GM21528 (cell line): ENCODE measurements around the gene FOS.
A peak's percentile ranks its signal among the peaks of the same experiment; 100 is the strongest.
"Not testable (repeated sequence)": the region's sequence is repeated elsewhere in the genome, so short reads cannot be mapped to it uniquely, and the experiment has no call there.

Experiments
- ATAC-seq: cut with Tn5 transposase; IDR thresholded peaks from one replicate; pipeline ENCODE4 v1.9.1; 2021; ENCODE audit warnings: mild to moderate bottlenecking, moderate library complexity; ENCODE audit not compliant: unreplicated experiment, low FRiP score

Gene FOS

GRCh38 chr14:75292101-75292563 lies 13.5 kb downstream of the FOS start:
- ATAC-seq = no peak

GRCh38 chr14:75292886-75293285 lies 14.3 kb downstream of the FOS start:
- ATAC-seq = no peak

GRCh38 chr14:75293920-75294648 lies 15.5 kb downstream of the FOS start:
- peak; percentile 85 for ATAC-seq

- no peak for ATAC-seq
These were observed 16.0 kb downstream of the FOS start for GRCh38 chr14:75294649-75295033.

- ATAC-seq = no peak
These were observed 16.4 kb downstream of the FOS start for GRCh38 chr14:75295061-75295461.

- no peak for ATAC-seq
These were observed 17.1 kb downstream of the FOS start for GRCh38 chr14:75295491-75296345.

- ATAC-seq = no peak
These were observed 18.9 kb downstream of the FOS start for GRCh38 chr14:75297411-75298040.

- no peak for ATAC-seq
These were observed 19.7 kb downstream of the FOS start for GRCh38 chr14:75298187-75298965.

- ATAC-seq = no peak
These were observed 20.4 kb downstream of the FOS start for GRCh38 chr14:75299059-75299458.

- ATAC-seq = no peak
These were observed 20.9 kb downstream of the FOS start for GRCh38 chr14:75299576-75299975.

GRCh38 chr14:75301666-75302325 lies 23.2 kb downstream of the FOS start:
- no peak for ATAC-seq

GRCh38 chr14:75303381-75303789 lies 24.8 kb downstream of the FOS start:
- ATAC-seq = no peak

GRCh38 chr14:75306410-75306809 lies 27.8 kb downstream of the FOS start:
- ATAC-seq = not testable (repeated sequence)

- no peak for ATAC-seq
These were observed 28.5 kb downstream of the FOS start for GRCh38 chr14:75306927-75307699.

- ATAC-seq = no peak
These were observed 29.2 kb downstream of the FOS start for GRCh38 chr14:75307700-75308379.

GRCh38 chr14:75308991-75309390 lies 30.4 kb downstream of the FOS start:
- ATAC-seq = not testable (repeated sequence)

GRCh38 chr14:75309561-75309960 lies 30.9 kb downstream of the FOS start:
- ATAC-seq = not testable (repeated sequence)

GRCh38 chr14:75310295-75311111 lies 31.9 kb downstream of the FOS start:
- no peak for ATAC-seq
